HPDE6-E6E7 (cell line): ENCODE results near the gene TF.

Experiments
- DNase-seq: peaks from one replicate; pipeline ENCODE4 v3.0.0; 2011; ENCODE audit warnings: missing footprints; ENCODE audit errors: extremely low spot score

The TF gene

GRCh38 chr3:133805702-133806475, 59.7 kb downstream of the TF start, which contains the start of gene SRPRB:
TSS of gene SRPRB (plus strand) at chr3:133805815. CDS start at chr3:133805849, 34 bp downstream.
- DNase-seq = peak; percentile 97

GRCh38 chr3:133812872-133813271, 66.7 kb downstream of the TF start:
- no peak for DNase-seq

DNA sequence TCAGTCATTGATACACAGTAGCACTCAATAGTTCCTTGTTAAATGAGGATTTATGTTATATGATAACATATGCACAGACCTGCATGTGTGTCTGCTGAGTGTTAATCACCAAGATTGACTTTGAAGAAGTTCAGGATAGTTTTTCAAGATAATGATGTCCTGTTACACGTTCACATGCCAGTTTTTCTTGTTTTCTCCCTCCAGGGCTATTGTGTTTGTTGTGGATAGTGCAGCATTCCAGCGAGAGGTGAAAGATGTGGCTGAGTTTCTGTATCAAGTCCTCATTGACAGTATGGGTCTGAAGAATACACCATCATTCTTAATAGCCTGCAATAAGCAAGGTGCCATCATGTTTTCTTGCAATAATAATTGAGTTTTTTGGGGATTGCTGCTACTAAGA, 69.2 kb downstream of the TF start:
- no peak for DNase-seq

GRCh38 chr3:133820129-133820528, 73.9 kb downstream of the TF start:
- no peak for DNase-seq

GRCh38 chr3:133820889-133821675, 74.9 kb downstream of the TF start:
- DNase-seq = no peak

DNA sequence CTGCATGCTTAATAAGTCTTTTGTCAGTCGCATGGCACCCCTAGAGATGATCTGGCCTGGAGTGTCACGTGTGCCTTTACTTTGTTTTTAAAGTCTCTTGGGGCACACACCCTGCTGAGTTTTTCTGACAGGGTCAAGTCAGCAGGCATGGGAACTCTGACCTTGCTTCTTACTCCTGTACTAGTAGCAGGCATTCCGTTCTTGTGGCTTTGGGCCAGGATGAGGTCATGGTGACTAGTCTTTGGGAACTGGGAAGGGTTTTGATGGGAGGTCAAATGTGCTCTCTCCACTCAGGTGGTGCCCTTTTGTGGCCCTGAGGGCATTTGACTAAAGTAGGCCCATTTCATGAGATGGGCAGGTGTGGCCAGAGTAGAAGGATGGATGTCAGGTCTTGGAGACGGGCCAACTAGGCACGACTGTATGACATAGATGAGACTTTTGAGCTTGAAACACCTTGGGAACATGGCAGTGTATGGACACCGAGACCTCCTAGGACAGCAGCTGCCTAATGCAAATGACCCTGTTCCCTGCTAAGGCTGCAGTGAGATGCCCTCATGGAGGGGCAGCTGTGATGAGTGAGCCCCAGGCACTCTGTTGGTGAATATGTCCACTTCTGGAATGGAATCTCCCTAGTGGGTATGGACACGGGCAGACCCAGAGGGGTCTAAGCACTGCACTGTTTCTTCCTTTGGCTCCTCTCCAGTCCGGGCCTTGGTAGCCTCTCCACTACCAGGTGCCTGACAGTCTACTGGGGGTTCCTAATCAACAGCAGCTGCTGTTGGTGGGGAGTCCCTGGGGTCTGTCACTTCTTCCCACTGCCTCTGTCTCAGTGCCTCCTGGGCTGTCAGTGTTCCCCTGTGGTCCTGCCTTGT, 75.8 kb downstream of the TF start:
- peak; percentile 49 for DNase-seq

GRCh38 chr3:133824961-133825485, 78.8 kb downstream of the TF start:
- no peak for DNase-seq

- no peak for DNase-seq
Measured at GRCh38 chr3:133825969-133826727, 80.0 kb downstream of the TF start.

- no peak for DNase-seq
Measured at GRCh38 chr3:133827136-133827535, 80.9 kb downstream of the TF start.

- DNase-seq = no peak
Measured at GRCh38 chr3:133827684-133828083, 81.5 kb downstream of the TF start.

DNA sequence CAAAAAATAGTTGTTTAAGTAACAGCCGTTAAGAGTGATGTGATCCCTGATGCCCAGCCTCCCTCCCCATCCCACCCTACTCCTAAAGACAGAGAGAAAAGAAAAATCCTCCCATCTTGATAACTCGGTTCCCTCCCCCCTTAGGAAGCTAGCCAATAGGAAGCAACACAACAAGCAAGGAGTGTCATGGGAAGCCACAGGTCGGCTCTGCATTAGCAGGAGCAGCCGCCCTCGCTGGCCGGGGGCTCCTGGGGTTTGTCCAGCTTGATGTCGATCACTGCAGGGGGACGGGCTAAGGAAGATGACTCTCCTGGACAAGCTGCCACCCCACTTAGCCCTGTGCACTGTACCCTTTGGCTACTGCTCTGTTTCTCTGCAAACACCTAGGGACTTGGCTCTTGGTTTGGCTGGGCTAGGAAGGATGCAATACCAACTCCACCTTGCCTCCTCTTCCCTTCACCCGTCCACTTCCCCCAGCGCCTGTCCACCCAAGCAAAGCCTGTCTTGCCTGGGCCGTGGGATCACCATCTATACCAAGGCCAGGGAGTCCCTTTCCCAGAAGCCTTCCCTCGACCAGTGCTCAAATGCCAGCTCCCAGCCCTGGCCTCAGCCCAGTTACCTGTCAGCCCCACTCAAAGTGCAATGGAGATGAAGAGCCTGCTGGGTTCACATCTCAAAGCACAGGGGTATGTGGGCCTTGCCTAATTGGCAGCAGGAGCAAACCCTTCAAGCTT, 82.5 kb downstream of the TF start:
- DNase-seq = no peak

DNA sequence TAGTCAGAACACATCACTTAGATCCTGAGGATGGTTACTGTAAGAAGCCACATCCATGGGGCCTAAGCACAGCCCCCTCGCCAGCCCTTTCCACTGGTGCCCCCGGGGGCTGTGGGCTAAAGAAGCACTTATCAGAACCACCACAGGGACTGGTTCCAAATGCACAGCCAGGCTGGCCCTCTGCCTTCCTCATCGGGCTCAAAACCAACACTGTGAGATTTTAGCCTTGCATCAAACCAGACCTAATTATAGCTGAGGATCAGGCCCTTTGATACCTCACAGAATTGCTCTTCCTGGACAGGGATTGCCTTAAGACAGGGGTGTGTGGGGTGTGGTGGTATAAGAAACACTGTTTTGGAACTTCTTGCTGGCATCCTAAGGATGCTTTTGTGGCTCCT, 83.1 kb downstream of the TF start:
- DNase-seq = no peak

GRCh38 chr3:133830071-133830470, 83.9 kb downstream of the TF start:
- no peak for DNase-seq

DNA sequence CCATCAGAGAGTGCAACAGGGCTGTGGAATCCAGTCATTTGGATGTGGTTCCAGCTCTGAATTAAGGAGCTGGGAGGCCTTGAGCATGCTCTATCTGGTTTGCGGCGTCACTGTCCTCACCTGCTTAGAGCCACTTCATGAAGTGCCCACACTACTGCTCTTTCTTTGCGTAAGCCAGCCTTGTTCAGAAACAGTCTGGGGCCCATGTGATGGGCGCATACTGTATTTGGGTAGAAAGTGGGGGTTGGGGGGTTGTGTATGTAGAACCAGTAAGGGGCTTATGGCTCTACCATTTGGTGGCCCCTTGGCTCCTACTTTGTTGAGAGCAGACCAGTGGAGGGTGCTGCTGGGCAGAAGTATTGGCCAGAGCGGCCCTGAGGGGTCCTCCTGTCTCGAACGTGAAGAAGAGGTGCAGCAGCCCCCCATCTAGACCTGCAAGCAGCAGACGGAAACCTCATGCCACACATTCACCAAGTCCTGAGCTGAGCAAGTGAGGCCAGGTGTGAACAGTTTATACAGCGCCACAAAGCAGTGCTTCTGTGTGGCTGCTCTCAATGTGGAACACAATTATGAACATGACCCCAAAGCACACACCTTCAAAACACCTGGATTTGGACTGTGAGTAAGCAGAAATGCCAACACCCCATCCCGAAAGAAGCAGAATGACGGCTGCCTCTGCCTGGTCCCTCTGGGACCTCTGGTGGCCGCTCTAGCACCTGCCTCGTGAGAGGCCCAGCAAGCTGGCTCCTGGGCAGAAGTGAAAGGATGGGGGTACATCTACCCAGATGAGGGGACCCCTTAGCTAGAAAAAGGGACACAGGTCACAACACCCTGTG, 86.0 kb downstream of the TF start:
- peak; percentile 17 for DNase-seq

DNA sequence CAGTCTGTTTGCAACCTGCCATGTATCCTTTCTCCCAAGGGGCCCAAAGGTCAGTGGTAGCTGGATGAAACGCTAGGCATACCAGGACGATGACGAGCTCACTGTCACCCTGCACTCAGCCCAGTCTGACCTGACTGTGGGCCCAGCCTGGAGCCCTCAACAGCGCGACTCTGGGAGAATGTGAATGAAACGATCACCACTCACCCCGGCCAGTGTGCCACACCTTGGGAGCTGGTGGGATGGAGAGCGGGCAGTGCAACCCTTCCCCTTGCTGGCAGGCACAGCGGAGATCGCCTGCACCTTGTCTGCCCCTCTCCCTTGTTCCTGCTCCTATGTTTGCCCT, 86.6 kb downstream of the TF start:
- no peak for DNase-seq

GRCh38 chr3:133833267-133833666, 87.1 kb downstream of the TF start:
- no peak for DNase-seq

- DNase-seq = no peak
Measured at GRCh38 chr3:133833880-133834620, 87.9 kb downstream of the TF start.

- DNase-seq = no peak
Measured at GRCh38 chr3:133834621-133835417, 88.6 kb downstream of the TF start.
